GM19397 (cell line): Measurements from ENCODE around the gene ELL2.
A peak's percentile ranks its signal among the peaks of the same experiment; 100 is the strongest.

Source experiments
- ATAC-seq: cut with Tn5 transposase; IDR thresholded peaks from one replicate; pipeline ENCODE4 v1.9.1; 2021; ENCODE audit warnings: mild to moderate bottlenecking, moderate library complexity; ENCODE audit not compliant: unreplicated experiment

The ELL2 gene

DNA sequence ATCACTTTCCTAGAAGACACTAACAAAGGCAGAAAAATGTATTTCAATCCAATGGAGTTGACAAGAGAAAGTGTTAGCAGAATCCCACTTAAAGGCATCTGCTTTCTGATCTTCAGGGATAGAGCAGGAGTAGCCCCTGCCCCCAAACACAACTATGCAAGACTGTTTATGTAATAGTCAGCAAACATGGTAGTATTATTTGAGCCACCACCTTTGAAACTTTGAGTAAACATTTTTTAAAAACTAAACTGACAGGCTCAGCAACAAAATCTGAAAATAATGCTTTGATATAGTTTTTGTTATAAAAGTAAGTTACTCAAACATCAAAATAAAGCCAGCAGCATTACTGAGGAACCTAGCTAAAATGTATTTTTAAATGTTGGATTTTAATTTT lies 4.8 kb downstream of the ELL2 start:
- no peak for ATAC-seq

DNA sequence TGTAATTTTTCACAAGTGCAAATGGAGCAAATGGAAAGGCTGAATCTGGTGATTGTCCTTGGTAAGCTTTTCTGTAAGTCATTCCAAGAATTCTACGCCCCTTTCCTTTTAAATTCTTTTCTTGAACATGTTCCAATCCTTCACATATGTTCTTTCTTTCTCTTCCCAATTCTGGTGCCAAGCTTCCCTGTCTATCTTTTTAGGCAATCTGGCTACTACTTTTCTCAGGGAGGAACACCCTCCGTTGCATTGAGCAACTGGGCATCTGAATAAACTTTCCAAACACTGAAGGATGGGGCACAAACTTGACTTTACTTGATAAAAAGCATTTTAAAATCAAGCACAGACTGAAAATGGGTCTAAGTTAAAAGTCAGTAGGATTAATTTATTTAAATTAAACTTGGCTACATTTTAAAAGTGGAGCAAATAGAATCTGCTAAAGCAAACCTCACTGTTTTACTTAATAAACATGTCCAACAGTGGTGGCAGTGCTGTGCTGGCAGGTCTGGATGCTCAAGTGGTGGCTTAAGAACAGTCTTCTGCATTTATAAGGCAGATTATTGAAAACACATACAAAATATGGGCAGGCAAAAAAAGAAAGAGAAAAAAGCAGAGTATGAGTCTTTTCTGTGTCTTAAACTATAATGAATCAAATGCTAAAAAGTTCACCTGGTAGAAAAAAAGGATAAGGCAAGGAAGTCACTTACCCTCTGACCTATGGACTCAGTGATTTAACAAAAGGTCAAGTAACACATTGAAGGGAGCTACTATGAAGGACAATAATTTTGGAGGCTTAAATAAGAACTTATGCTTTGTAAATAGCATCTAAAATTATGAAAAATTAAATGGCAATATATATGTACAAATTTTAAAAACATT lies 5.4 kb downstream of the ELL2 start:
- ATAC-seq: no peak

DNA sequence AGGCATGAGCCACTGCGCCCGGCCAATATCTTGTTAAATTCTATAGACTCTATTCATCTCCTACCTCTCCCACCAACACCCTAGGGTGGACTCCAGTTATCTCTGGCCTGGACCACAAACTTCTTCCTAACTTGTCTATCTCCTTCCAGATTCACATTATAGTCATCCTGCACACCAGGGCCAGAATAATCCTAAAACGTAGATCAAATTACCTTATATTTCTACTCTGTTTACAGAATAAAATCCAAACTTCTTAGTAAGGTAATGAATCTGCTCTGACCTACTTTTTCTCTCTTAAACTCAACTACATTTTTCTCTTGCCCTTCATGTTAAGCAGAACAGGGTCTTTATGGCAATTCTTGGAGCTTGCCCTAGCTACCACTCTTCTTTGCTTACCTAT lies 6.9 kb downstream of the ELL2 start:
- ATAC-seq: no peak

DNA sequence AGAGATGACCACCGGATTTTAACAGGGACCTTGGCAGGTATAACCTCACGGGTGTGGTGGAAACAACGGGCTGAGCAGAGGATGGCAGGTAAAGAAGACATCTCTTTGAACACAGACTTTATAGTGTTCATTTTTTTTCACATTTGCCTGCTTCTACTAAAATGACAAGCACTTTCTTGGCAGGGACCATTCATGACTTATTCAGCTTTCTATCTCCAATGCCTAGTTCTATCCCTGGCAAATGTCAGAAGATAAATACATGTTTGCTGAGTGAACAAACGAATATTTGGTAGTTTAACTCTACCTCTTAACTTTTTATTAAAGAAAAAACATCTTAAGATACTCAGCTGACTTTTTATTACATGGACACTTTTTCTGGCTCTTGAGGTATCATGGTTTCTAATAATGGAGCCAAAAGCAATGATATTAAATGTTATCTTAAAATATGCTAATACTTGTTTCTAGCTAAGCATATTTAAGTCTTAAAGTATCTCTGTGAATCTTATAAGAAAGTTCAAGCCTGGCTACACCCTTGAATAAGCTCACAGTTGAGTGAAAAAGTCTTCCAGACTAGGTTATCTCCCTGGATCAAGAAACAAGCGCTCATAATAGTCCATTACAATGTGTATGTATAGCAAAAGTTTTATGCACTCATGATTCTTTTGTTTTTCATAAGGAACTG lies 8.5 kb downstream of the ELL2 start:
- ATAC-seq: no peak

DNA sequence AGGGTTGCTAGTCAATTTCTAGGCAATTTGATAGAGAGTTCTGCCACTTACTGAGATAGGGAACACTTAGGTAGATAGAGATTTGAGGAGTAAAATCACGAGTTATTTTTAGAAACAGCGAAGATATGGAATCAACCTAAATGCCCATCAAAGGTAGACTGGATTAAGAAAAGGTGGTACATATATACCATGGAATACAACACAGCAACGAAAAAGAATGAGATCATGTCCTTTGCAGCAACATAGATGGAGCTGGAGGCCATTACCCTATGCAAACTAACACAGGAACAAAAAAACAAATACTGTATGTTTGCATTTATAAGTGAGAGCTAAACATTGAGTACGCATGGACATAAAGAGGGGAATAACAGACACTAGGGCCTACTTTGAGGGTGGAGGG lies 9.7 kb downstream of the ELL2 start:
- ATAC-seq: no peak

DNA sequence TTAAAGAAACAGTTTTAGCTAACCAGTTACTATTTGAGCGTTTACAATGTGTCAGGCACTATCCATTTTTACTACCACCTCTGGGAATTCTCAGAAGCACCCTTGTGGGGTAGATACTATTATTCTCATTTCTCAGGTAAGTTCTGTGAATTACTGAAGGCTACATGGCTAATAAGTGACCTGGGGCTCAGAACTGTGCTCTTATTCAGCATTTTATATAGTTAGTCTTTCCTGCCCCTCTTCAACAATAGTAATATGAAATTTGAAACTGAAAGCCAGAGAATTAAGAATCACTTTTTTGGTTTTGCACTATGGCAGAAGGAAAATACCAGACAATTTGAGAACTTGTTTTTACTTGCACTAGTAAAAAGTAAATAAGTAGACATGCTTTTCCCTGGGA lies 11.8 kb downstream of the ELL2 start:
- peak; percentile 78 for ATAC-seq

DNA sequence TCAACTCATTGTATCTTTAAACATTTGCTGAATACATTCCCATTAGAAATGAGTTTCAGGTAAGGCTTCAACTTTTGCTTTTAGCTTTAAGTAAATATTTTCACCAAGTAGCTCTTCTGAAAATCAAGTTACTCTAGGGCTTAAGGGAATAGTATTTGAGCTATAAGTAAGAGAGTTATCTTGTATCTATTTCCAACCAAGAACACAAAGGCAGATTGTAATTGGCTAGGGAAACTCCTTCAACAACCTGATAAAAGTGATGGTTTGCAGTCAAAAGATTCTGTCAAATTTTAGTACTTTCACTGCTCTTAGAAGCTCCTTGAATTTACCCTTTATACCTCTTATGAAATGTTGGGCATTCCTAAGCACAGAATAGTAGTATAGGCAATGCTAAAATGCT lies 13.0 kb downstream of the ELL2 start:
- no peak for ATAC-seq

DNA sequence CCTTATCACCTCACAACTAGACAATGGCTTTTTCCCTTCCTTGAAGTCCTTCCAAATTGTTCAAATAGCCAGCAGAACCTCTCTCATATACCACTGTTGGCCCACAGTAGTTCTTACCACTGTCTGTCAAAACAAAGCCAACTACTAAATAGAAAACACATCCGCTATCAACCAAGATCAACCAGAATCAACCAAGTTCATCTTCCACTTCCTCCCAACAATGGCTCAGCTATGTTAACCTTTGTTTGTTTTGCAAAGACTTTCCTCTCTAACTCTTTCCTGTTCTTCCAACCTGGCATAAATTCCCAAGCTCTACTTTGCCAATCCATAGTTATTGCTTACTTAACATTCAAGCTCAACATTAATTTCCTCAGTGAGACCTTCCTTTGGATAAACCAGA lies 15.2 kb downstream of the ELL2 start:
- ATAC-seq: no peak

DNA sequence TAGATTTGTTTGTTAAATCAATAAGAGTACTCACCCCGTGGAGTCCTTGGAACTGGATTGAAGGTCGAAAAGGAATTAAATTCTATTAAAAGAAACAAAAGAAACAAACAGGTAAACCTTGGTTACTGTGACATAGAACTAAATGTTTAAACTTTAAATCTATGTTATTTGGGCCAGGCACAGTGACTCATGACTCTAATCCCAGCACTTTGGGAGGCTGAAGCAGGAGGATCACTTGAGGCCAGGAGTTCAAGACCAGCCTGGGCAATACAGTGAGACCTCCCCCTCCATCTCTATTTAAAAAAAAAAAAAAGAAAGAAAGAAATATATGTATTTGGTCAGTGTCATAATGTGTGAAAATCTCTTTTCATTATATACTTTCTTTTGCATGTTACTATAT lies 18.7 kb downstream of the ELL2 start:
- no peak for ATAC-seq

DNA sequence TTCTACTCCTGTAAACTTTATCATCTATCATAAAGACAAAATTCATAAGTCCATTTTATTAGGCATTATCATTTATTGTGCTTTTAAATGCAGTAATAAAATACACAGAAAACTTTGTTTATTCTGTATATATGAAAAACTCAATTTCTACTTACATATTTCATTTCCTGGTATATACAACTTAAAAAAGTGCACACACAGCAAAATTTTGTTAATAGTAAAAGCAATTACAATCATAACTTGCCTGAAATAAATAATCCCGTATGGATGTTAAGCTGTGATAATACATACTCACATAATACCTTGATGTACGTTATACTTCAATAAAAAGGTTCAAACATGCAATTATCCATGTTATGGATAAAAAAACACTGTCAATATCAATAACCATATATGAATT lies 19.2 kb downstream of the ELL2 start:
- no peak for ATAC-seq

DNA sequence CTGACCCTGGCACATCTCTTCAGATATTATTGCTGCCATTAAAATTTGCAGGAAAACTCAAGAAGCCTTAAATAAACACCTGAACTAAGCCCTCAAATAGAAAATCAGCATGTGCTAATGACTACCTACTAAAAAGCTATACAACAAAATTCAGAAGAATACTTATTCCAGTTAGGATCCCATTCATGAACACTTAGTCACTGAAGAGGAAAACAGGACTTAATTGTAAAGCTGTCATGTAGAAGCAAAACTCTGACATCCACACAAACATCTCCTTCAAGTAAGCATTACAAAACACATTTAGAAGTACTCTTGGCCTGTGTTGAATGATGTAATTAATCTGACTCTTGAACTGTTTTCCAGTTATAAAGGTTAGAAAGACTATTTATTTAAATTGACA lies 19.9 kb downstream of the ELL2 start:
- ATAC-seq: no peak

DNA sequence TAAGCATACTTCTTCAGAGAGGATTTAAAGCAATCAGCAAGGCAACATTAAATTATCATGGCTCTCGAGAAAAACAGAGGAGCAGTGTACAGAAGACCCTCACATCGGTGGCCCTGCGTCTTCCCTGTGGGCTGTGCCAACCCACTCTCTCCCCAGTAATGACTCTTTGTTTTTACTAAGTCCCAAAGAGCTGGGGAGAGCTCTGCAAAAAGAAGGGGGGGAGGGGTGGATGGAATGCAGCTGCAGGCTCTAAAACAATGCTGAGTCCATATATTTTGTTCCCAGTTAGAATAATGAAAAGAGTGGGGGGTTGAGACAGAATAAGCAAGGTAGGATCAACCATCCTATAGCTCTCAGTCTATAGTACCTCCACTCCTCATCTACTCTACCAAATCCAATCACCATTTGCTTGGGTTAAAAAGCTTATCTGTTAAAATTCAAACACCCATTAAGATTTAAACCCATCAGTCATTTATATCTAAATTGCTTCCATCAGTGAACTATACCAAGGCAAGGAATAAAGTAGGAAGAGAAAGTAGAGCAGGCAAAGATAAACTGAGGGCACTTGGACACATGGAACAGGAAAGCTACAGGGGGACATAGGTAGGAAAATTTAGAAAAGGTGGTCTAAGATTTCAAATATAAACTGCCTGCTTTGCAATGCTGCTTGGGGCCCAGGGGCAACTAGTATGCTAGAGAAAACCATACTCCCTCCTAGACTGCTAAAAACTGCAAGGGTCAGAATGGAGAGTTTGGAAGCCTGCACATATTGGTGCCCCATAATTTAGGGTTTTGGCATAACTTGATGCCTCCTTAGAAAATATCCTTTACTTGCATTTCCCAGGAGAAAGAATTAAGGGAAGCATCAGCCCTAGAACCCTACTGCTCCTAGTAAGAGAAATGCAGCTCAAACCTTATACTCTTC lies 20.6 kb downstream of the ELL2 start:
- ATAC-seq: no peak

DNA sequence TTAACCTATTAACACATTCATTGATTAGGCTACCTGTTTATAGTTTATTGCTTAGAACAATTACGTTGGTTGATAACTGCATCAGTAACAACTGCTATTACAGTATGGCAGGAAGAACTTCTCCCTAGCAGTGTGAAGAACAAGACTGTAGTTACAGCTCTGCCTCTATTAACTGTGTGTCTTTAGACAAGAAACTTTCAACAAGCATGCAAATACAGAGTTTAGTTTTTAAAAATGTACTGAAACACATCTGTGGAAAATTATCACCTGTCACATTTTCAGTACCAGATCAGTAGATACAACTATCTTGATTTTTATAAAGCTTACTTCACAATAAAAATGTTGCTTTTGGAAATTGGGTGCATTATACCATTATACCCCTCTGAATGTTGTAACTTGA lies 22.2 kb downstream of the ELL2 start:
- peak; percentile 70 for ATAC-seq

DNA sequence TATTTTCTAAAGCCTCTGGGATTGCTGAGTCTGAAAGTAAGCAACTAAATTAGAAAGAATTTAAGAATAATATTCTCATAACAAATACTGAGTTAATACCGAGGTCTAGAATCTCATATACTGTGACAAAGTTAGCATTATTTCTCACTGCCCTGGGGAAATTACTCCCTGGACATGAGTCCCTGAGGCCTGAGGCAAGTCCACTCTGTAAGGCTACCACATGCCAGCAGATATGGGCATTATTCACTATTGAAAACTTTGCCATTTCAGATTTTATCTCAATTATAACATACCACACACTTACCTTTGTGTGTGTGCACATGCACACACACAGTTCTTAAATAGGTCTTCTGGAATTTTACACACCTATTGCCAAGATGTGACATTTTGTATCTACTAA lies 22.9 kb downstream of the ELL2 start:
- ATAC-seq: no peak

DNA sequence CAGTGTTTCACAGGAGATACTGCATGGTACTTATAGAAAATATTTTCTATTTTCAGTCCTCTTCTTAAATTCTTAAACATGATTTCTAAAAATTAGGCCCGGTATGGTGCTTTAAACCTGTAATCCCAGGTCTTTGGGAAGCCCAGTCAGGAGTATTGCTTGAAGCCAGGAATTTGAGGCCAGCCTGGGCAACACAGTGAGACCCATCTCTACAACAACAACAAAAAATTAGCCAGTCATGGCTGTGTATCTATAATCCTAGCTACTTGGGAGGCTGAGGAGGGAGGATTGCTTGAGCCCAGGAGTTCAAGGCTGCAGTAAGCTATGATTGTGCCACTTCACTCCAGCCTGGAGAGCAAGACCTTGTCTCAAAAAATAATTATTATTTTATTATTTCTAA lies 23.3 kb downstream of the ELL2 start:
- ATAC-seq: no peak

DNA sequence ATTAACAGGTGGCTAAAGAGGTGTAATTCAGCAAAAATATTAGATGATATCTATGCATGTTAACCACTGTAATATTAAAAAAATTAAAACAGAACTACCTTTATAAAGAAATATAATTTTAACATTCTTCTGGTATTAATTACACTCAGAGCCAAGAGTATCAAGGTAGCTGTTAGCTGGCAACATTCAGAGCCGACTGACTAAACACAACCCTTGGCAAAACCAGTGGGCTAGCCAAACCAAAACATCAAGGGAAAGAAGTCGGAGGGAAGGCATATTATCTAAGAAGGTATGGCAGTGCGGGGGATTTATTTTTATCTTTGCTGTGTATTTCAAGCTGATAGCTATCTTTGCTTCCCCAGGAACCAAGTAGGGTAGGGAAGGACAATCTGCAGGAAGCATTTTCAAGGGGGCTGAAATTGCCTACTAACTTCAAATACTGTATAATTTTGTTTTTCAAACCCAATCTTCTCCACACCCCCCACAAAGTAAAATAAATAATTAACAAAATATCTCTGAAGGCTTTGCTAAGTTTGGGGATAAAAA lies 24.0 kb downstream of the ELL2 start:
- ATAC-seq: no peak

DNA sequence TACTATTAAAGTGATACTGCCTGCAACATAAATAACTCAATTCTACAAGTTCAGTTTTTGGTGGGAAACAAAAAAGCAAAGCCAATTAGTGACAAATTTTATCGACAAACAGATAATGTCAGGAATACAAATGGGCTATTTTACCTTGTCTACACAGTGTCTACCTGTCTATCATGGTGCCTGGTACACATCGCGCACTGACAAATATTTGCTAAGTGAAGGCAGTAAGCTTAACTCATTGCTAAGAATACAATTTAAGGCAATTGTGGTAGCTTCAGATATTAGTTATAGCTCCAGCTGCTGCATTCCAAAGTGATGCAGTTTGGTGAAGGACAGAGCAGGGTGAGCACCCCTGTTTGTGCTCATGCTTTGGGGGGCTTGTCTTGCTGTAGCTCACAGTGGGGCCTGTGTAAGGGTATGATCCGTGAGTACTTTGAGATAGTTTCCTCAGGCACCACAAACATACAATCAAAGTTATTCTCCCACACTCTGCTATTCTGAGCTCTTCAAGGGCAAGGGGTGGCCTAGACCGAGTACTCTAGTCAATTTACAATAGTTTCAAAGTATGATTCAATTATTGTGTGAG lies 24.7 kb downstream of the ELL2 start:
- ATAC-seq: no peak

DNA sequence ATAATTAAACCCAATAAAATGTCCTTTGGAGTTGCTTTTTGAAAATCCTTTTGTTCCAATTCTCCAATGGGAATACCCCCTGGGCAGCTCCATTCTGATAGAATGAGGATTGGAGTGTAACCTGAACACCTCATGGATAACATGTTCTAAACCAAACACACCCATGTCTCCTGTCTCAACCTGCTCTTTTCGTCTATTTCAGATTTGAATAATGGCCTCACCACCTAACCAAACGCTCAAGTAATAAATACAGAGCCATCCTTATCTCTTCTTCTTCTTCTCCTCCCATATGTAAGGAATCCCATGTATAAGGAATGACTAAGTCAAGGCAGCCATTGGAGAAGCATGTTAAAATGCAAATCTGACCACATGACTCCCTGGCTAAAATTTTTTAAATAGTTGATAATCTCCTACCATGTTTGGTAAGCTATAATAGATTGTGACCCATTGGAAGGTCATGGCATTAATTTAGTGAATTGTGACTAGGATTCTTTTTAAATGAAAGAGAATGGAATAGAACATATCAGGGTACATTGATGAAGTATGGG lies 26.0 kb downstream of the ELL2 start:
- no peak for ATAC-seq

DNA sequence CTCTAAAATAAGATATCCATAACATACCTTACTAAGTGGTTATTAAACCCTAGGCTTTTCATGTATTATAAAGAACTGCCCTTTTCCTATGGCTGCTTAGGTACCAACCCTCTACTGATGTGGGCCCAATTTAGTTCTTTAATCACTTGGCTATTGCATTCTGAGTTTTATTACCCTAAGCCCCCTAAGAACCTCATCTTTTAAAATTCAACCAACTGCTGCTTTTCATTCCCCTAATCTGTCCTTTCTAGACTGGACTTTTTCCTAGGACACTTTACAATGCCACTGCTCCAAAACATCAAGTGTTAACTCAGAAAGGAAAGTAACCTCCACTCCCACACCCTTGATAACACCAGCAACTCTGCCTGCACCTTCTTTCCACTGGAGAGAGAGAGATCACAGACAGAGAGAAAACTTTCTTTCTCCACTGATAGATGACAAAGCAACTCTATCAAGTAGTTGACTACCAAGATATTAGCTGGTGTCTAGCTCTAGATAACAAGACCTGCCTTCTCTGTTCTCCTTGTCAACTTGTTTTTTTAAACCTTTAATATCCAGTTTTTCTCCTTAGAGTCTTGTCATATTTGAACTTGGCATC lies 27.3 kb downstream of the ELL2 start:
- no peak for ATAC-seq

DNA sequence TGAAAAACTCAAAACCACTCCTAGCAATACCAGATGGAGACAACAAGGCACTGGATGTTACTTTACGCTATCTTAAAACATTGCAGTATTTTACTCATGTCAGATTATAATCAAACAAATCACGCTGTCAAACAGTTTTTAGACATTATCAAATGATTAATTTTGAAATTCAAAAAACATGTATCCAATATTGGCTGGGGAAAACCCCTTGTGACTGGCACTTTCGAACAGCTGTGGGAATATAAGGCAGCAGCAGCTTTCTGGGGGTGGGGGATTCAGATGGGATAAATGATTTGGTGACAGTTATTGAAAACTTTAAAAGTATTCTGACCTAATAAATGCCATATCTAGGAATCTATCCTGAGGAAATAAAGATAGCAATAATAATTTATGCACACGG lies 28.7 kb downstream of the ELL2 start:
- ATAC-seq: no peak
